ENCODE measurements around the gene FBXO24. TPM values are rescaled to one million over a fixed set of nuclear protein-coding genes. Genes with fewer than 3 reads are reported as not detected.

FBXO24 gene
- polyA plus RNA-seq, 1 of the 3 experiments (the other 2 are of a cell fraction) = 0.94 TPM

- TF ChIP-seq RFX5 (IDR thresholded peaks at IDR 0.05; ENCODE audit: low read length) (no peak), RAD21 (IDR thresholded peaks at IDR 0.05; ENCODE audit: low read length) (no peak), SIN3A (IDR thresholded peaks at IDR 0.05; ENCODE audit: borderline replicate concordance, low read depth, low read length) (no peak), REST (IDR thresholded peaks at IDR 0.05; ENCODE audit: low read depth, low read length) (no peak), RCOR1 (IDR thresholded peaks at IDR 0.05; ENCODE audit: low read length) (no peak), ELF1 (IDR thresholded peaks at IDR 0.05) (no peak)
Observed at GRCh38 chr7:100544386-100544785, 41.7 kb upstream of the FBXO24 start (continued).

- H4K20me1 ChIP-seq (ENCODE audit: insufficient read depth) = no peaks in the 10 kb centered on the region
- no peak for TF ChIP-seq RXRA (IDR thresholded peaks at IDR 0.05; ENCODE audit: borderline replicate concordance, low read depth)
- no peaks in the 10 kb centered on the region for H3K9me2 ChIP-seq
- H3K79me2 ChIP-seq (ENCODE audit: insufficient read depth) = peaks cover 27% of the 10 kb centered on the region; the same call in 1 of the 2 replicates
- H3K36me3 ChIP-seq (replicated peaks in 1 of 2; ENCODE audit: control insufficient read depth in 1 of 2, insufficient read depth in 2 of 2, low read length in 1 of 2) = peaks cover 0 to 3% of the 10 kb centered on the region in 2 experiments
- no peaks in the 10 kb centered on the region for H3K27me3 ChIP-seq (ENCODE audit: insufficient read depth)
- CTCF ChIA-PET = interaction anchor here (0.9 to 19.1 kb wide), 10 partner anchors 12 to 107 kb away, joined by 3 to 353 read pairs (median 6); partner anchors contain the start of genes MOSPD3 and NYAP1
- no peak for DNase-seq
- H3K27ac ChIP-seq (ENCODE audit: low read depth in 2 of 2, low read length in 1 of 2) = peak overlapping the region; percentile 89
- peak overlapping the region; percentile 30 for H3K9ac ChIP-seq
- H3K4me1 ChIP-seq (ENCODE audit: control insufficient read depth in 1 of 2, insufficient read depth in 2 of 2, low read depth in 1 of 2, low read length in 1 of 2) = peaks cover 40 to 44% of the 10 kb centered on the region in 2 experiments
- no peaks in the 10 kb centered on the region for H3K9me3 ChIP-seq
- POLR2A ChIA-PET = interaction anchor here (0.6 to 0.9 kb wide), 3 partner anchors 25 to 41 kb away, joined by 3 read pairs; partner anchors contain the start of genes FBXO24 and LRCH4
- peak overlapping the region; percentile 68 for H3K4me2 ChIP-seq
- H3F3A ChIP-seq (replicated peaks; ENCODE audit: insufficient read depth) = peaks cover 36% of the 10 kb centered on the region
- H3K4me3 ChIP-seq (ENCODE audit: low read depth in 2 of 2, low read length in 1 of 2) = no peak overlapping the region
- peak overlapping the region; percentile 69 for H2AFZ ChIP-seq (ENCODE audit: low read depth)
- WGBS (ENCODE audit: low lambda C conversion rate) = 50% methylated on average over 1 of the region's 1 CpG
Observed at GRCh38 chr7:100544967-100545359, 41.2 kb upstream of the FBXO24 start.

- Histone ChIP-seq H3K4me2 (peak overlapping the region; percentile 68), H3K27me3 (ENCODE audit: insufficient read depth) (no peaks in the 10 kb centered on the region), H4K20me1 (ENCODE audit: insufficient read depth) (no peaks in the 10 kb centered on the region), H3K36me3 (replicated peaks in 1 of 2; ENCODE audit: control insufficient read depth in 1 of 2, insufficient read depth in 2 of 2, low read length in 1 of 2) (peaks cover 4 to 6% of the 10 kb centered on the region in 2 experiments), H3K4me1 (ENCODE audit: control insufficient read depth in 1 of 2, insufficient read depth in 2 of 2, low read depth in 1 of 2, low read length in 1 of 2) (peaks cover 40 to 41% of the 10 kb centered on the region in 2 experiments), H3K9me3 (no peaks in the 10 kb centered on the region), H3K27ac (ENCODE audit: low read depth in 2 of 2, low read length in 1 of 2) (peak overlapping the region; percentile 89), H3K79me2 (ENCODE audit: insufficient read depth) (peaks cover 26% of the 10 kb centered on the region; the same call in 1 of the 2 replicates), H3K9ac (peak overlapping the region; percentile 30), H3K9me2 (no peaks in the 10 kb centered on the region), H3F3A (replicated peaks; ENCODE audit: insufficient read depth) (peaks cover 39% of the 10 kb centered on the region), H3K4me3 (ENCODE audit: low read depth in 2 of 2, low read length in 1 of 2) (peak overlapping the region in 1 of 2 experiments; percentile 18; a peak in 1 of 4 replicates), H2AFZ (ENCODE audit: low read depth) (peak overlapping the region; percentile 69)
- 12% methylated on average over 3 of the region's 3 CpGs for WGBS (ENCODE audit: low lambda C conversion rate)
- POLR2A ChIA-PET = interaction anchor here (0.6 to 0.9 kb wide), 2 partner anchors 25 to 41 kb away, joined by 3 read pairs; partner anchors contain the start of genes FBXO24 and LRCH4
- CTCF ChIA-PET = interaction anchor here (0.7 to 19.1 kb wide), 13 partner anchors 10 to 160 kb away, joined by 3 to 353 read pairs (median 4); partner anchors contain the start of genes MOSPD3 and NYAP1
- DNase-seq = peak; percentile 74
- TF ChIP-seq NFIC (IDR thresholded peaks at IDR 0.05; ENCODE audit: borderline replicate concordance) = peak; percentile 59; the same call in 1 of the 2 replicates
- TF ChIP-seq MAX (IDR thresholded peaks at IDR 0.05; ENCODE audit: low read depth) = peak; percentile 93
- TF ChIP-seq TEAD4 (IDR thresholded peaks at IDR 0.05; ENCODE audit: borderline replicate concordance, insufficient read depth) = peak; percentile 55; the same call in 1 of the 2 replicates
- TF ChIP-seq FOXJ3 (CRISPR knock-in tag; IDR thresholded peaks at IDR 0.05) = no peak
- TF ChIP-seq FOXM1 (IDR thresholded peaks at IDR 0.05; ENCODE audit: low read depth) = no peak
- no peak; the same call in 1 of the 2 replicates for TF ChIP-seq SMC3 (IDR thresholded peaks at IDR 0.05; ENCODE audit: low read depth, low read length)
- TF ChIP-seq RCOR1 (IDR thresholded peaks at IDR 0.05; ENCODE audit: low read length) = peak; percentile 22; the same call in 1 of the 2 replicates
- TF ChIP-seq RFX5 (IDR thresholded peaks at IDR 0.05; ENCODE audit: low read length) = no peak
- 0 out of 2 replicates have a peak, but pooled peaks have one; percentile 72 for TF ChIP-seq SIN3A (IDR thresholded peaks at IDR 0.05; ENCODE audit: borderline replicate concordance, low read depth, low read length)
- peak; percentile 55 for TF ChIP-seq MXI1 (IDR thresholded peaks at IDR 0.05; ENCODE audit: low read depth, low read length)
- peak; percentile 1; the same call in 1 of the 2 replicates for TF ChIP-seq RAD21 (IDR thresholded peaks at IDR 0.05; ENCODE audit: low read length)
- TF ChIP-seq EZH2phosphoT487 (IDR thresholded peaks at IDR 0.05; ENCODE audit: borderline replicate concordance, low read depth) = no peak
- TF ChIP-seq NRF1 (IDR thresholded peaks at IDR 0.05; ENCODE audit: low read depth, low read length) = no peak
- TF ChIP-seq POLR2AphosphoS5 (IDR thresholded peaks at IDR 0.05; ENCODE audit: low read depth, low read length) = peak; percentile 83
- peak; percentile 90 for TF ChIP-seq RXRA (IDR thresholded peaks at IDR 0.05; ENCODE audit: borderline replicate concordance, low read depth)
- no peak for TF ChIP-seq IRF3 (IDR thresholded peaks at IDR 0.05; ENCODE audit: low read depth, low read length)
- peak; percentile 64 for TF ChIP-seq ELF1 (IDR thresholded peaks at IDR 0.05)
Observed at GRCh38 chr7:100545360-100546128, 40.6 kb upstream of the FBXO24 start.
